Suprapubic skin (tissue), 4 donors: Measurements from ENCODE around the gene PARN. TPM values are rescaled to one million over a fixed set of nuclear protein-coding genes. Genes with fewer than 3 reads are reported as not detected.
"Not testable (repeated sequence)": the region's sequence is repeated elsewhere in the genome, so short reads cannot be mapped to it uniquely, and the experiment has no call there.

Experiments
- DNase-seq, 2 donors: peaks; one replicate each; pipeline ENCODE4 v3.0.0-alpha.2; 2019; ENCODE audit warnings: low spot score in 2 of 2
- H3K27ac ChIP-seq: fragments of 200-600 bp; sonication (generic); one replicate; pipeline ENCODE4 v1.5.1; 2019
- H3K27me3 ChIP-seq: fragments of 200-600 bp; sonication (generic); one replicate; pipeline ENCODE4 v1.5.1; 2019
- H3K36me3 ChIP-seq: fragments of 200-600 bp; sonication (generic); one replicate; pipeline ENCODE4 v1.5.1; 2019
- H3K4me1 ChIP-seq: fragments of 200-600 bp; sonication (generic); one replicate; pipeline ENCODE4 v1.5.1; 2019
- H3K4me3 ChIP-seq: fragments of 200-600 bp; sonication (generic); one replicate; pipeline ENCODE4 v1.5.1; 2019; ENCODE audit warnings: mild to moderate bottlenecking
- H3K9me3 ChIP-seq: fragments of 200-600 bp; sonication (generic); one replicate; pipeline ENCODE4 v1.5.1; 2019
- CTCF ChIP-seq, 2 donors: fragments of 200-600 bp in 1 of 2; fragments of 450-650 bp in 1 of 2; sonication (generic) in 1 of 2; IDR thresholded peaks; one replicate each; pipeline ENCODE4 v1.5.1; 2016 to 2019; ENCODE audit warnings: antibody characterized with exemption in 2 of 2, mild to moderate bottlenecking in 1 of 2, moderate library complexity in 1 of 2
- EP300 ChIP-seq: sonication (generic); formaldehyde crosslinking; IDR thresholded peaks from one replicate; pipeline ENCODE4 v1.6.1; 2017; ENCODE audit warnings: antibody characterized with exemption
- POLR2A ChIP-seq, 2 donors: fragments of 450-650 bp; IDR thresholded peaks; one replicate each; pipeline ENCODE4 v1.6.1; 2017; ENCODE audit warnings: antibody characterized with exemption in 2 of 2, mild to moderate bottlenecking in 2 of 2, moderate library complexity in 2 of 2
- POLR2AphosphoS5 ChIP-seq, 3 donors: sonication (generic); formaldehyde crosslinking; IDR thresholded peaks; one replicate each; pipeline ENCODE4 v1.6.1; 2017; ENCODE audit warnings: antibody characterized with exemption in 3 of 3
- WGBS: methylation state at CpG from one replicate; pipeline ENCODE4 v1.1.5; 2018; 5-methylcytosine and 5-hydroxymethylcytosine counted together
- total RNA-seq, 4 donors: library from RNA; depleted of rRNA; stranded (reverse); fragments of >200 nt; gene quantifications; one replicate each; pipeline ENCODE4 v1.1.0, GENCODE V29; 2016

The PARN gene
- total RNA-seq, 4 donors from 2014 or later: 33.7 to 44.6 (median 37.1) TPM

DNA sequence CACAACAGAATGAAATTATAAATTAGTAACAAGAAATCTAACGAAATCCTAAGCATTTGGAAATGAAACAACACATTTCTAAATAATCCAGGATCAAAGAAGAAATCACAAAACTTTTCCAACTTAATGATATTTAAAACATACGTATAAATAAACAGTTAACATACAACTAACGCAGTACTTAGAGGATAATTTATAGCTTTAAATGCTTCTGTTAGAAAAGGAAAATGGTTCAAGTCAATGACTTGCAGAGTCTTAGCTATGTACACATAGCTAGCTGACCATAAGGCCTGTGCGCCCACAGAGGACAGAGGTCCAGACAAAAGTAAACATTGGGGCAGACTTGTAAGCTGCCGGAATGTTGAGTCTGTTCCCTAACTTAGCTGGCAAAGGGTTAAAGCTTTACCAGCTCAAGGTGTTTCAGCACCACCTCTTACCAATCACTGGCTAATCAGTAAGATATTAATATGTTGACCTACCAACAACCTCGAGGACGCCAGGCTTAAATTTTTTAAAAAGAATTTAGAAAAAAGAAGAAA lies 84.6 kb downstream of the PARN start:
- no peak for TF ChIP-seq EP300
- no peak for TF ChIP-seq POLR2AphosphoS5 (IDR thresholded peaks at IDR 0.05)
- TF ChIP-seq POLR2A (IDR thresholded peaks at IDR 0.05): no peak
- TF ChIP-seq CTCF (IDR thresholded peaks at IDR 0.05): no peak
- Histone ChIP-seq H3K27me3 (no peaks in the 10 kb centered on the region), H3K4me3 (no peak overlapping the region), H3K4me1 (no peaks in the 10 kb centered on the region), H3K36me3 (peaks cover 29% of the 10 kb centered on the region), H3K9me3 (no peaks in the 10 kb centered on the region), H3K27ac (no peak overlapping the region)
- DNase-seq: no peak
- 91% methylated on average over 7 of the region's 7 CpGs for WGBS

GRCh38 chr16:14544846-14545245 lies 85.2 kb downstream of the PARN start:
- not testable (repeated sequence) for H3K4me1 ChIP-seq, H3K27me3 ChIP-seq, H3K4me3 ChIP-seq, DNase-seq, H3K27ac ChIP-seq, H3K9me3 ChIP-seq
- peaks cover 29% of the 10 kb centered on the region for H3K36me3 ChIP-seq
- 98% methylated on average over 4 of the region's 4 CpGs for WGBS

GRCh38 chr16:14539631-14540030 lies 90.4 kb downstream of the PARN start:
- Histone ChIP-seq H3K27me3 (no peaks in the 10 kb centered on the region), H3K4me1 (no peaks in the 10 kb centered on the region), H3K36me3 (peaks cover 17% of the 10 kb centered on the region), H3K27ac (no peak overlapping the region), H3K9me3 (no peaks in the 10 kb centered on the region), H3K4me3 (no peak overlapping the region)
- TF ChIP-seq CTCF (IDR thresholded peaks at IDR 0.05) (no peak), POLR2AphosphoS5 (IDR thresholded peaks at IDR 0.05) (no peak), POLR2A (IDR thresholded peaks at IDR 0.05) (no peak), EP300 (no peak)
- no peak for DNase-seq
- WGBS: 79% methylated on average over 2 of the region's 2 CpGs

DNA sequence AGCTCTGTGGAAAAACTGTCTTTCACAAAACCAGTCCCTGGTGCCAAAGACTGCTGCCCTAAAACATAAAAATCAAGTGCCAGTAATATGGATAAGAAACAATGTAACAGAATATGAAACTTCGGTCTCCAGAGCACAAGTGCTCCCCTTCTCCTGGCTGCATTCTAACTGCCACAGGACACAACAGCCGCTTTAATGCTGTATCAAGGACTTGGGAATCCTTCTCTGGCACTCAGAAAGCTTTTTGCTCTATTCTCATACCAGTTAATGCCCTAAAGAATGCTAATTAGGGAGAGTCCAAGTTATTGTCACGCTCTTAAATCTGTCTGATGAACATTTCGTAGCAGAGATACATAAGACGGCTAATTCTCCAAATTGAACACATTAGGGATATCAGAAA lies 90.9 kb downstream of the PARN start:
- DNase-seq: no peak
- H3K4me3 ChIP-seq: no peak overlapping the region
- no peaks in the 10 kb centered on the region for H3K27me3 ChIP-seq
- WGBS: 72% methylated on average over 5 of the region's 5 CpGs
- H3K27ac ChIP-seq: no peak overlapping the region
- no peaks in the 10 kb centered on the region for H3K9me3 ChIP-seq
- H3K4me1 ChIP-seq: no peaks in the 10 kb centered on the region
- H3K36me3 ChIP-seq: peaks cover 16% of the 10 kb centered on the region
- TF ChIP-seq EP300 (no peak), POLR2A (IDR thresholded peaks at IDR 0.05) (no peak), CTCF (IDR thresholded peaks at IDR 0.05) (no peak), POLR2AphosphoS5 (IDR thresholded peaks at IDR 0.05) (no peak)

- 95% methylated on average over 7 of the region's 7 CpGs for WGBS
- Histone ChIP-seq H3K9me3 (no peaks in the 10 kb centered on the region), H3K27me3 (no peaks in the 10 kb centered on the region), H3K36me3 (peaks cover 12% of the 10 kb centered on the region), H3K4me3 (no peak overlapping the region), H3K4me1 (no peaks in the 10 kb centered on the region), H3K27ac (no peak overlapping the region)
- no peak for DNase-seq
- no peak for TF ChIP-seq CTCF (IDR thresholded peaks at IDR 0.05)
- no peak for TF ChIP-seq POLR2A (IDR thresholded peaks at IDR 0.05)
- no peak for TF ChIP-seq EP300
- TF ChIP-seq POLR2AphosphoS5 (IDR thresholded peaks at IDR 0.05): no peak
These were observed 91.5 kb downstream of the PARN start for GRCh38 chr16:14538604-14539003.

DNA sequence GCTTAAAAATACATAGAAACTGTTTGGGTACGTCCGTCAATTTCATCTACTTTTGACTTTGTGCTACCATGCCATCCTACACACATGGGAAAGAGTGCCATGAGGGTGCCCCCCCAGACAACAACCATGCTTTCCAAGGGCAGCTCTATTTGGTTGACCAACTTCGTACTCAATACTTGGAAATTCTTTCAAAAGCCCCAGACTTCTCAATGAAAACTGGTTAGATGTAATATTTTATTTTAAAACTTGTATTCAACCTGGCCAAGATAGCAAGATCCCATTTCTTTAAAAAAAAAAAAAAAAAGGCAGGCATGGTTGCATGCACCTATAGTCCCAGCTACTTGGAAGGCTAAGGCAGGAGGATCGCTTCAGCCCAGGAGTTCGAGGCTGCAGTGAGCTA lies 98.4 kb downstream of the PARN start:
- Histone ChIP-seq H3K9me3 (no peaks in the 10 kb centered on the region), H3K36me3 (peaks cover 7% of the 10 kb centered on the region), H3K4me3 (no peak overlapping the region), H3K4me1 (peaks cover 28% of the 10 kb centered on the region), H3K27ac (no peak overlapping the region), H3K27me3 (no peaks in the 10 kb centered on the region)
- WGBS: 98% methylated on average over 5 of the region's 5 CpGs
- DNase-seq: no peak
- TF ChIP-seq CTCF (IDR thresholded peaks at IDR 0.05) (no peak), POLR2AphosphoS5 (IDR thresholded peaks at IDR 0.05) (no peak), EP300 (no peak), POLR2A (IDR thresholded peaks at IDR 0.05) (no peak)
